HFFc6 (cell line): ENCODE measurements around the gene LTB4R. TPM values are rescaled to one million over a fixed set of nuclear protein-coding genes. Genes with fewer than 3 reads are reported as not detected.
A peak's percentile ranks its signal among the peaks of the same experiment; 100 is the strongest.

Experiments
- DNase-seq: peaks from one replicate; pipeline ENCODE4 v3.0.0-alpha.2; 2018
- H3K27ac Mint-ChIP-seq: 2 replicates; pipeline ENCODE4 v1.8.0; 2020; ENCODE audit warnings: mild to moderate bottlenecking, mixed read lengths
- H3K27me3 Mint-ChIP-seq: 2 replicates; pipeline ENCODE4 v1.8.0; 2021; ENCODE audit warnings: mild to moderate bottlenecking, moderate library complexity, mixed read lengths; ENCODE audit not compliant: insufficient read depth
- H3K36me3 Mint-ChIP-seq: 2 replicates; pipeline ENCODE4 v1.8.0; 2021; ENCODE audit warnings: low read depth, mixed read lengths
- H3K4me1 Mint-ChIP-seq: 2 replicates; pipeline ENCODE4 v1.8.0; 2020; ENCODE audit warnings: low read depth, mixed read lengths
- H3K4me3 Mint-ChIP-seq: 2 replicates; pipeline ENCODE4 v1.8.0; 2020; ENCODE audit warnings: mild to moderate bottlenecking, moderate library complexity, mixed read lengths
- H3K9me3 Mint-ChIP-seq: 2 replicates; pipeline ENCODE4 v1.8.0; 2020; ENCODE audit warnings: mild to moderate bottlenecking, mixed read lengths
- CTCF ChIP-seq: fragments of 200-600 bp; sonication (generic); IDR thresholded peaks from 2 replicates; pipeline ENCODE4 v1.5.0; 2021; ENCODE audit warnings: antibody characterized with exemption, mild to moderate bottlenecking
- total RNA-seq, 6 experiments: library from RNA; stranded (reverse); fragmentation: NEBNext Ultra II Directional; extraction: Animal tissue kit (Norgen Biotek cat#: 25700); gene quantifications; 2 replicates in 1 of 6; 3 replicates in 5 of 6; pipeline ENCODE4 v1.2.3, GENCODE V29; 2021

LTB4R gene
- total RNA-seq, 6 experiments from 2014 or later: 1.5 to 2.9 (median 1.9) TPM

- no peak for TF ChIP-seq CTCF
- Mint-ChIP-seq H3K9me3 (no peaks in the 10 kb centered on the region), H3K4me1 (peaks cover 18% of the 10 kb centered on the region), H3K27me3 (peaks cover 45% of the 10 kb centered on the region), H3K36me3 (no peaks in the 10 kb centered on the region), H3K4me3 (peak within 1 kb of the TSS; percentile 87), H3K27ac (no peak within 1 kb of the TSS)
- no peak for DNase-seq
Observed at GRCh38 chr14:24334431-24335291, 23.4 kb downstream of the LTB4R start, which contains the start of gene ADCY4. ADCY4 (minus strand) TSS chr14:24335071; CDS start chr14:24334652, 419 bp downstream.

GRCh38 chr14:24335461-24336171 is 24.3 kb downstream of the LTB4R start:
- H3K36me3 Mint-ChIP-seq: no peaks in the 10 kb centered on the region
- H3K4me1 Mint-ChIP-seq: peaks cover 18% of the 10 kb centered on the region
- peak overlapping the region; percentile 41; the same call in 1 of the 2 replicates for H3K4me3 Mint-ChIP-seq
- DNase-seq: no peak
- no peak overlapping the region for H3K27ac Mint-ChIP-seq
- TF ChIP-seq CTCF: no peak
- H3K27me3 Mint-ChIP-seq: peaks cover 49% of the 10 kb centered on the region
- H3K9me3 Mint-ChIP-seq: no peaks in the 10 kb centered on the region

- Mint-ChIP-seq H3K9me3 (no peaks in the 10 kb centered on the region), H3K4me3 (no peak overlapping the region), H3K36me3 (no peaks in the 10 kb centered on the region), H3K27me3 (peaks cover 55% of the 10 kb centered on the region), H3K4me1 (peaks cover 13% of the 10 kb centered on the region), H3K27ac (no peak overlapping the region)
- no peak for TF ChIP-seq CTCF
- DNase-seq: no peak
Observed at GRCh38 chr14:24337144-24337823, 26.0 kb downstream of the LTB4R start.

- H3K27ac Mint-ChIP-seq: no peak overlapping the region
- H3K4me3 Mint-ChIP-seq: no peak overlapping the region
- no peaks in the 10 kb centered on the region for H3K36me3 Mint-ChIP-seq
- H3K9me3 Mint-ChIP-seq: no peaks in the 10 kb centered on the region
- no peak for DNase-seq
- peaks cover 11% of the 10 kb centered on the region; the same call in 1 of the 2 replicates for H3K4me1 Mint-ChIP-seq
- H3K27me3 Mint-ChIP-seq: peaks cover 55% of the 10 kb centered on the region
- no peak for TF ChIP-seq CTCF
Observed at GRCh38 chr14:24337824-24338175, 26.5 kb downstream of the LTB4R start.

- Mint-ChIP-seq H3K9me3 (no peaks in the 10 kb centered on the region), H3K36me3 (no peaks in the 10 kb centered on the region), H3K27me3 (peaks cover 55% of the 10 kb centered on the region), H3K4me3 (no peak overlapping the region), H3K27ac (no peak overlapping the region), H3K4me1 (peaks cover 11% of the 10 kb centered on the region; the same call in 1 of the 2 replicates)
- DNase-seq: no peak
- no peak for TF ChIP-seq CTCF
Observed at GRCh38 chr14:24338843-24339242, 27.5 kb downstream of the LTB4R start.
